GM12801 (cell line): Measurements from ENCODE around the gene ANAPC2.

Source experiments
- CTCF ChIP-seq: IDR thresholded peaks from one replicate; pipeline ENCODE4 v1.5.1; 2011; ENCODE audit warnings: control low read depth; ENCODE audit not compliant: insufficient read length; ENCODE audit errors: extremely low read depth

ANAPC2 gene

GRCh38 chr9:137214620-137215019 is 26.3 kb upstream of the ANAPC2 start:
- TF ChIP-seq CTCF, result no peak

GRCh38 chr9:137213160-137214060 is 25.1 kb upstream of the ANAPC2 start:
- TF ChIP-seq CTCF, result no peak

- no peak for TF ChIP-seq CTCF
Observed at GRCh38 chr9:137212520-137212919, 24.2 kb upstream of the ANAPC2 start.

GRCh38 chr9:137211532-137211931 is 23.2 kb upstream of the ANAPC2 start:
- TF ChIP-seq CTCF, result no peak

- no peak for TF ChIP-seq CTCF
Observed at GRCh38 chr9:137206602-137207001, 18.2 kb upstream of the ANAPC2 start.

GRCh38 chr9:137205126-137206069 is 17.0 kb upstream of the ANAPC2 start, which contains the start of the genes NDOR1 and TMEM203:
Gene NDOR1, plus strand, starts transcription at chr9:137205700. Its CDS starts 78 bp downstream, at chr9:137205778.
Gene TMEM203, minus strand, starts transcription at chr9:137205648. Its CDS starts 234 bp downstream, at chr9:137205414.
- no peak for TF ChIP-seq CTCF

GRCh38 chr9:137204731-137205125 is 16.4 kb upstream of the ANAPC2 start:
- no peak for TF ChIP-seq CTCF
